PC-3 (cell line): Measurements from ENCODE around the gene FAM117B. TPM values are rescaled to one million over a fixed set of nuclear protein-coding genes. Genes with fewer than 3 reads are reported as not detected.

ENCODE experiments used
- ATAC-seq: fragments of 200-7000 bp; cut with Tn5 transposase; 2 replicates; pipeline ENCODE4 v1.9.1; 2020; ENCODE audit warnings: mild to moderate bottlenecking, moderate library complexity
- BruUV-seq: library from RNA; stranded (reverse); fragments of 400-500 nt; replicated peaks from 2 replicates; lab custom pipeline; 2021; lab: Mats Ljungman, UMichigan
- CTCF ChIA-PET: fragments of 300-600 bp; sonication (Branson Sonifier 250); formaldehyde crosslinking; loops from one replicate; lab custom pipeline; 2022; ENCODE audit warnings: antibody characterized with exemption; lab: Charles Lee
- POLR2A ChIA-PET: fragments of 300-600 bp; sonication (Branson Sonifier 250); formaldehyde crosslinking; loops from one replicate; lab custom pipeline; 2022; ENCODE audit warnings: antibody characterized with exemption; ENCODE audit not compliant: unreplicated experiment; lab: Charles Lee
- DNase-seq: peaks from one replicate; pipeline ENCODE4 v3.0.0-alpha.2; 2015
- H2AFZ ChIP-seq: fragments of 300-600 bp; sonication (generic); 2 replicates; pipeline ENCODE4 v1.6.0; 2016; ENCODE audit warnings: antibody characterized with exemption, low read length
- H3F3A ChIP-seq: fragments of 300-600 bp; sonication (generic); one replicate; pipeline ENCODE4 v1.6.0; 2017; ENCODE audit warnings: antibody characterized with exemption, low read length, control low read depth, mild to moderate bottlenecking; ENCODE audit not compliant: unreplicated experiment
- H3K27ac ChIP-seq: fragments of 300-600 bp; sonication (generic); 2 replicates; pipeline ENCODE4 v1.5.1; 2016; ENCODE audit warnings: mild to moderate bottlenecking, low read length
- H3K27me3 ChIP-seq: fragments of 300-600 bp; sonication (generic); 2 replicates; pipeline ENCODE4 v1.6.1; 2016; ENCODE audit warnings: low read length, mixed read lengths
- H3K36me3 ChIP-seq: fragments of 300-600 bp; sonication (generic); 2 replicates; pipeline ENCODE4 v1.6.1; 2016; ENCODE audit warnings: low read depth, mixed run types, low read length, mixed read lengths
- H3K4me1 ChIP-seq: fragments of 300-600 bp; sonication (generic); 2 replicates; pipeline ENCODE4 v1.5.1; 2016; ENCODE audit warnings: low read length; ENCODE audit not compliant: insufficient read depth
- H3K4me2 ChIP-seq: fragments of 300-600 bp; sonication (generic); 2 replicates; pipeline ENCODE4 v1.6.0; 2016; ENCODE audit warnings: low read length
- H3K4me3 ChIP-seq: fragments of 300-600 bp; sonication (generic); 2 replicates; pipeline ENCODE4 v1.5.1; 2016; ENCODE audit warnings: mild to moderate bottlenecking, low read length, mixed read lengths
- H3K79me2 ChIP-seq: fragments of 300-600 bp; sonication (generic); 2 replicates; pipeline ENCODE4 v1.6.1; 2017; ENCODE audit warnings: low read length, mixed read lengths
- H3K9ac ChIP-seq: fragments of 300-600 bp; sonication (generic); 2 replicates; pipeline ENCODE4 v1.6.0; 2016; ENCODE audit warnings: mild to moderate bottlenecking, low read length
- H3K9me2 ChIP-seq: fragments of 300-600 bp; sonication (generic); replicated peaks from 2 replicates; pipeline ENCODE4 v1.6.1; 2016; ENCODE audit warnings: mixed run types, low read length, mixed read lengths
- H3K9me3 ChIP-seq: fragments of 300-600 bp; sonication (generic); 2 replicates; pipeline ENCODE4 v1.6.1; 2016; ENCODE audit warnings: low read length, mixed read lengths
- H4K20me1 ChIP-seq: fragments of 300-600 bp; sonication (generic); 2 replicates; pipeline ENCODE4 v1.6.1; 2016; ENCODE audit warnings: low read length, mixed read lengths
- EZH2 ChIP-seq: fragments of 300-600 bp; sonication (generic); IDR thresholded peaks from one replicate; pipeline ENCODE4 v1.6.1; 2017; ENCODE audit warnings: antibody characterized with exemption, mild to moderate bottlenecking, low read length; ENCODE audit not compliant: unreplicated experiment
- EZH2phosphoT487 ChIP-seq: fragments of 300-600 bp; sonication (generic); IDR thresholded peaks from 2 replicates; pipeline ENCODE4 v1.6.1; 2018; ENCODE audit warnings: mild to moderate bottlenecking, antibody characterized with exemption, low read length, borderline replicate concordance
- intact Hi-C: fragments of 100-400 bp; cut with micrococcal nuclease; formaldehyde crosslinking; loops from 2 replicates; pipeline ENCODE4 v1.9.0; 2023
- total RNA-seq: library from RNA; depleted of rRNA; stranded (reverse); fragments of >200 nt; gene quantifications from 2 replicates; pipeline ENCODE4 v1.2.3, GENCODE V29; 2014
- TF ChIP-seq, protein P1 (sequence below): fragments of 300-600 bp; sonication (generic); conservative IDR thresholded peaks from 2 replicates; pipeline ENCODE4 v1.5.1; 2017; ENCODE audit warnings: antibody characterized with exemption, low read depth, mild to moderate bottlenecking, low read length

The FAM117B gene
- total RNA-seq, 1 experiment from 2014 or later, result 2.2 TPM

DNA sequence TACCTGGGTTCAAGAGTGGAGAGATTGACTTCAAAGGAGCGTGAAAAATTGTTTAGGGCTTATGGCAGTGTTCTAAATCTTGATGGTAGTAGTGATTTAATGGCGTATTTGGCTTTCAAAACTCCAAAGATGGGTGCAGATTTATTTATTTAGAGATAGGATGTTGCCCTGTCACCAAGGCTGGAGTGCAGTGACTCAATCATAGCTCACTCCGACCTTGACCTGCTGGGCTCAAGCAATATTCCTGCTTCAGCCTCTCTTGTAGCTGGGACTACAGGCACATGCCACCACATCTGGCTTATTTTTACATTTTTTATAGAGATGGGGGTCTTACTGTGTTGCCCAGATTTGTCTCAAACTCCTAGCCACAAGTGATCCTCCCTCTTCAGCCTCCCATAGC, 52.5 kb downstream of the FAM117B start:
- Histone ChIP-seq H3K9me3 (no peaks in the 10 kb centered on the region), H3K4me2 (no peak overlapping the region), H4K20me1 (no peaks in the 10 kb centered on the region), H3K4me3 (no peak overlapping the region), H3K27ac (0 out of 2 replicates have a peak overlapping the region, but pooled peaks have one; percentile 6), H3K27me3 (no peaks in the 10 kb centered on the region), H3K79me2 (no peaks in the 10 kb centered on the region), H3K36me3 (no peaks in the 10 kb centered on the region), H3K9ac (no peak overlapping the region), H2AFZ (no peak overlapping the region), H3F3A (no peaks in the 10 kb centered on the region), H3K9me2 (no peaks in the 10 kb centered on the region), H3K4me1 (peaks cover 9% of the 10 kb centered on the region)
- ATAC-seq (peak; percentile 95), DNase-seq (peak; percentile 69)
- ChIA-PET POLR2A (no interaction called here), CTCF (no interaction called here)
- TF ChIP-seq EZH2phosphoT487 (no peak), EZH2 (no peak)
- TF ChIP-seq, protein P1, sequence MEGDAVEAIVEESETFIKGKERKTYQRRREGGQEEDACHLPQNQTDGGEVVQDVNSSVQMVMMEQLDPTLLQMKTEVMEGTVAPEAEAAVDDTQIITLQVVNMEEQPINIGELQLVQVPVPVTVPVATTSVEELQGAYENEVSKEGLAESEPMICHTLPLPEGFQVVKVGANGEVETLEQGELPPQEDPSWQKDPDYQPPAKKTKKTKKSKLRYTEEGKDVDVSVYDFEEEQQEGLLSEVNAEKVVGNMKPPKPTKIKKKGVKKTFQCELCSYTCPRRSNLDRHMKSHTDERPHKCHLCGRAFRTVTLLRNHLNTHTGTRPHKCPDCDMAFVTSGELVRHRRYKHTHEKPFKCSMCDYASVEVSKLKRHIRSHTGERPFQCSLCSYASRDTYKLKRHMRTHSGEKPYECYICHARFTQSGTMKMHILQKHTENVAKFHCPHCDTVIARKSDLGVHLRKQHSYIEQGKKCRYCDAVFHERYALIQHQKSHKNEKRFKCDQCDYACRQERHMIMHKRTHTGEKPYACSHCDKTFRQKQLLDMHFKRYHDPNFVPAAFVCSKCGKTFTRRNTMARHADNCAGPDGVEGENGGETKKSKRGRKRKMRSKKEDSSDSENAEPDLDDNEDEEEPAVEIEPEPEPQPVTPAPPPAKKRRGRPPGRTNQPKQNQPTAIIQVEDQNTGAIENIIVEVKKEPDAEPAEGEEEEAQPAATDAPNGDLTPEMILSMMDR, result no peak
- BruUV-seq, result no TSS peak
- intact Hi-C loops, result no loop called here

DNA sequence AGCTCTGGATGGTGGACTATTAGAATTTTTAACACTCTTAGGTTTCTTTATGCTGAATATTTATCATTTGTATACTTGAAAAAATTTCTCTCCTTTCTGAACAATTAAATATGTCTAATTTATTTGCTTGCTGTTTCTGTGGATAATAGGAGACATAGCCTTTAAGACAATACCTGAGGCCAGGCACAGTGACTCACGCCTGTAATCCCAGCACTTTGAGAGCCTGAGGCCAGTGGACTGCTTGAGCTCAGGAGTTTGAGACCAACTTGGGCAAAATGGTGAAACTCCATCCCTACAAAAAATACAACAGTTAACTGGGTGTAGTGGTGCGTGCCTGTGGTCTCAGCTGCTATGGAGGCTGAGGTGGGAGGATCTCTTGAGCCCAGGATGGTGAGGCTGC, 54.7 kb downstream of the FAM117B start:
- H3K36me3 ChIP-seq, result no peaks in the 10 kb centered on the region
- no peaks in the 10 kb centered on the region for H3K79me2 ChIP-seq
- no peak overlapping the region for H3K4me2 ChIP-seq
- H3K9me2 ChIP-seq, result no peaks in the 10 kb centered on the region
- no peak overlapping the region for H2AFZ ChIP-seq
- H3K4me1 ChIP-seq, result peaks cover 9% of the 10 kb centered on the region
- no peaks in the 10 kb centered on the region for H3F3A ChIP-seq
- BruUV-seq, result no TSS peak
- intact Hi-C loops, result no loop called here
- POLR2A ChIA-PET, result no interaction called here
- no peak for TF ChIP-seq EZH2phosphoT487
- TF ChIP-seq EZH2, result no peak
- TF ChIP-seq, protein P1, result no peak
- DNase-seq, result no peak
- H3K9me3 ChIP-seq, result no peaks in the 10 kb centered on the region
- H3K4me3 ChIP-seq, result no peak overlapping the region
- H3K27ac ChIP-seq, result no peak overlapping the region
- no peak overlapping the region for H3K9ac ChIP-seq
- no peak for ATAC-seq
- no peaks in the 10 kb centered on the region for H4K20me1 ChIP-seq
- no peaks in the 10 kb centered on the region for H3K27me3 ChIP-seq
- CTCF ChIA-PET, result no interaction called here

DNA sequence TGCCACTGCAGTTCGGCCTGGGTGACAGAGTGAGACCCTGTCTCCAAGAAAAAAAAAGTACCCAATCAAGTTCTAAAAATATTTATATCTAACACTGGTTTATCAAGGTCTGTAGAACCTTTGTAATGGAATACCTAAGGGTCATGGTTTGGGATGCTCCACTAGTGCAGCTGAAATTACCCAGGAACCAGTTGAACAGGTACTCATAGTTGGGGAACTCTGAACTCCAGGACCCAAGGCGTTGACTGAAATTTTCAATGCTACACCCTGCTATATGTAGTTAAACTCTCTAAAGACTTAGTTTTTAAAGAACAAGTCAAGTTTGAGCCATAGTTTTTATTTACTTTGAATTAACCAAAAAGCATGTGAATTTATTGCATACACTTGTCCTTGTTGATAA, 55.1 kb downstream of the FAM117B start:
- DNase-seq (no peak), ATAC-seq (no peak)
- Histone ChIP-seq H3K79me2 (no peaks in the 10 kb centered on the region), H3K4me3 (no peak overlapping the region), H3K27ac (no peak overlapping the region), H2AFZ (no peak overlapping the region), H3K4me1 (peaks cover 9% of the 10 kb centered on the region), H3K9me3 (no peaks in the 10 kb centered on the region), H3K27me3 (no peaks in the 10 kb centered on the region), H3F3A (no peaks in the 10 kb centered on the region), H3K9me2 (no peaks in the 10 kb centered on the region), H3K36me3 (no peaks in the 10 kb centered on the region), H4K20me1 (no peaks in the 10 kb centered on the region), H3K9ac (no peak overlapping the region), H3K4me2 (no peak overlapping the region)
- TF ChIP-seq EZH2phosphoT487, result no peak
- TF ChIP-seq, protein P1, result no peak
- TF ChIP-seq EZH2, result no peak
- intact Hi-C loops, result no loop called here
- POLR2A ChIA-PET, result no interaction called here
- BruUV-seq, result no TSS peak
- CTCF ChIA-PET, result no interaction called here
